Stimulated activated CD8-positive, alpha-beta memory T cell treated with anti-CD3 and anti-CD28 coated beads, Interleukin-7, amount 100 ng/mL, for 24 hours (primary cell): Measurements from ENCODE around the gene PRXL2C.

Experiments used
- DNase-seq: peaks from one replicate; pipeline ENCODE4 v3.0.0-alpha.2; 2020; ENCODE audit warnings: low read depth

Gene PRXL2C

GRCh38 chr9:96612105-96612965 lies 42.8 kb downstream of the PRXL2C start:
- DNase-seq: no peak

DNA sequence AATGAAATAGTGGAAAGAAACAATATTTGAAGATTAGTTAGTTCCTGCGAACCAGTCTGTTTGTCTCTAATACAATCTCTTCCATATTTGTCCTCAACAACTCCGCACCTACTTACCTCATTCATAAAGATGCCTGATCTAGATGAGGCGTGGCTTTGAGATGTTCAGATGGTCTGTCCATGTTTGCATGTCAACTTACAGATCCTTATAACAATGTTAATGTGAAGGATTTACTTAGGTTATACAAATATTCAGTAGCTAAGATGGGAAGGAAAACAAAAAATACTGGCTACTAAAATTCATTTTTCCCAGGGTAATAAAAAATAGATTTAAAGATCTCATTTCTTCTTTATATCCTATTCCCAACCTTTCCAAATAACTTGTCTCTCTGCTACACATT lies 43.8 kb downstream of the PRXL2C start:
- no peak for DNase-seq

- DNase-seq: no peak
Observed at GRCh38 chr9:96609732-96610131, 45.4 kb downstream of the PRXL2C start.

DNA sequence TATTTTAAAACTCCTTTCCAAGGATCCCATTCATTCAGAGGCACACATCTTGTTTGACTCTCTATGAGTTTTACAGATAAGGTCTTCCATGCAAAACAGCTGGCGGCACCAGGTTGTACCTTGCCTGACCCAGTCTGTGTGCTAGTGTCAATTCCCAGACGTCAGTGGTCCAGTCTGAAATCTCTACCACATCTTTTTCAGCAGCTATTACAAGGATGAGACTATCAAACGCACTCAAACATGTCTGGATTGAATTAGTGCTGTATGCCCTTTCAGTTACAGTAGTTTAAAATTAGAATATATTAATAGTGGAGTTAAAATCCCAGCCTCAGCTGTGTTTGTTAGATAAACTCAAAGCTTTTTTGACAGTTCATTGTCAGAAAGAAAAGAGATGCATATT lies 47.1 kb downstream of the PRXL2C start:
- DNase-seq: no peak

- no peak for DNase-seq
Observed at GRCh38 chr9:96605328-96605727, 49.8 kb downstream of the PRXL2C start.

- no peak for DNase-seq
Observed at GRCh38 chr9:96604004-96604319, 51.2 kb downstream of the PRXL2C start.

- no peak for DNase-seq
Observed at GRCh38 chr9:96603305-96604003, 51.7 kb downstream of the PRXL2C start.

GRCh38 chr9:96599298-96599697 lies 55.8 kb downstream of the PRXL2C start:
- no peak for DNase-seq

DNA sequence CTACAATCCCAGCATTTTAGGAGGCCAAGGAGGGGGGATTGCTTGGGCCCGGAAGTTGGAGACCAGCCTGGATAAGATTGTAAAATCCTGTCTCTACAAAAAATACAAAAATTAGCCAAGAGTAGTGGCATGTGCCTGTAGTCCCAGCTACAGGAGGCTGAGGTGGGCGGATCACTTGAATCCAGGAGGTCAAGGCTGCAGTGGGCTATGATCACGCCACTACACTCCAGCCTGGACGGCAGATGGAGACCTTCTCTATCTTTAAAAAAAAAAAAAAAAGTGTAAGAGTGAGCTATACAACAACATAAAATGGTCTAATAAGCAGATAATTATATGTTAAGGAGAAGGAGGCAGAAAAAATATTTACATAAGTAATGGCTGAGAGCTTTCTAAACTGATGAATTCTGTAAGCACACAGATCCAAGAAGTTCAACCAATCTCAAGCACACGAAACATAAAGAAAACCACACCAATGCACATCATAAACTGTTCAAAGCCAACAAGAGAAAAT lies 58.5 kb downstream of the PRXL2C start:
- DNase-seq: no peak
